Measurements from ENCODE around the gene DHH.

DNA sequence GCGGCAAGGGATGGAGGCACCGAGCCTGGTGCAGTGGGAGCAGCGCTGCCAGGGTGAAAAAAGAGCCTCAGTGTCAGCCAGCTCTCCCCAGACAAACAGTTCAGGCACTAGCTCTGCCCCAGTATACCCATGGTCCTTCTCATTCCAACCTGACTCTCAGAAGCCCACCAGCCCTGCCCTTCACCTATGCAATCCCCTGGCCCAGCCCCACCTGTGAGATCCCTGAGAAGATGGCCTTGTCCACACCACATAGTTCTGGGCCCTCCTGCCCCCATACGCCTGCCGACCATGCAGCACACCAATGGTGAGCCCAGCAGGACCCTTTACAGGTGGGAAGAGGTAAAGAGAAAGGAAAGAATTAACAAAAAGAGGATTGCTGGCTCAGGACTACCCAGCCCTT lies 40.5 kb downstream of the DHH start:
- TF ChIP-seq, protein P1, sequence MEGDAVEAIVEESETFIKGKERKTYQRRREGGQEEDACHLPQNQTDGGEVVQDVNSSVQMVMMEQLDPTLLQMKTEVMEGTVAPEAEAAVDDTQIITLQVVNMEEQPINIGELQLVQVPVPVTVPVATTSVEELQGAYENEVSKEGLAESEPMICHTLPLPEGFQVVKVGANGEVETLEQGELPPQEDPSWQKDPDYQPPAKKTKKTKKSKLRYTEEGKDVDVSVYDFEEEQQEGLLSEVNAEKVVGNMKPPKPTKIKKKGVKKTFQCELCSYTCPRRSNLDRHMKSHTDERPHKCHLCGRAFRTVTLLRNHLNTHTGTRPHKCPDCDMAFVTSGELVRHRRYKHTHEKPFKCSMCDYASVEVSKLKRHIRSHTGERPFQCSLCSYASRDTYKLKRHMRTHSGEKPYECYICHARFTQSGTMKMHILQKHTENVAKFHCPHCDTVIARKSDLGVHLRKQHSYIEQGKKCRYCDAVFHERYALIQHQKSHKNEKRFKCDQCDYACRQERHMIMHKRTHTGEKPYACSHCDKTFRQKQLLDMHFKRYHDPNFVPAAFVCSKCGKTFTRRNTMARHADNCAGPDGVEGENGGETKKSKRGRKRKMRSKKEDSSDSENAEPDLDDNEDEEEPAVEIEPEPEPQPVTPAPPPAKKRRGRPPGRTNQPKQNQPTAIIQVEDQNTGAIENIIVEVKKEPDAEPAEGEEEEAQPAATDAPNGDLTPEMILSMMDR (conservative IDR thresholded peaks at IDR 0.05; ENCODE audit: low read depth in 2 of 2): no peak
- TF ChIP-seq, protein P2, sequence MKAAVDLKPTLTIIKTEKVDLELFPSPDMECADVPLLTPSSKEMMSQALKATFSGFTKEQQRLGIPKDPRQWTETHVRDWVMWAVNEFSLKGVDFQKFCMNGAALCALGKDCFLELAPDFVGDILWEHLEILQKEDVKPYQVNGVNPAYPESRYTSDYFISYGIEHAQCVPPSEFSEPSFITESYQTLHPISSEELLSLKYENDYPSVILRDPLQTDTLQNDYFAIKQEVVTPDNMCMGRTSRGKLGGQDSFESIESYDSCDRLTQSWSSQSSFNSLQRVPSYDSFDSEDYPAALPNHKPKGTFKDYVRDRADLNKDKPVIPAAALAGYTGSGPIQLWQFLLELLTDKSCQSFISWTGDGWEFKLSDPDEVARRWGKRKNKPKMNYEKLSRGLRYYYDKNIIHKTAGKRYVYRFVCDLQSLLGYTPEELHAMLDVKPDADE (IDR thresholded peaks at IDR 0.05): no peak
- TF ChIP-seq EZH2 (IDR thresholded peaks at IDR 0.05; ENCODE audit: low read depth, unreplicated experiment) (no peak), CREB1 (CRISPR knock-in tag; IDR thresholded peaks at IDR 0.05; ENCODE audit: low read depth) (no peak), ZNF331 (CRISPR knock-in tag; IDR thresholded peaks at IDR 0.05; ENCODE audit: low read depth) (no peak), POLR2AphosphoS5 (IDR thresholded peaks at IDR 0.05; ENCODE audit: low read depth) (no peak), EZH2phosphoT487 (IDR thresholded peaks at IDR 0.05; ENCODE audit: unreplicated experiment) (no peak), JUNB (IDR thresholded peaks at IDR 0.05; ENCODE audit: unreplicated experiment) (no peak), NANOG (IDR thresholded peaks at IDR 0.05; ENCODE audit: borderline replicate concordance) (no peak), STAT1 (IDR thresholded peaks at IDR 0.05; ENCODE audit: unreplicated experiment) (no peak), ZNF114 (CRISPR knock-in tag; IDR thresholded peaks at IDR 0.05) (no peak)
- TF ChIP-seq, protein P3, sequence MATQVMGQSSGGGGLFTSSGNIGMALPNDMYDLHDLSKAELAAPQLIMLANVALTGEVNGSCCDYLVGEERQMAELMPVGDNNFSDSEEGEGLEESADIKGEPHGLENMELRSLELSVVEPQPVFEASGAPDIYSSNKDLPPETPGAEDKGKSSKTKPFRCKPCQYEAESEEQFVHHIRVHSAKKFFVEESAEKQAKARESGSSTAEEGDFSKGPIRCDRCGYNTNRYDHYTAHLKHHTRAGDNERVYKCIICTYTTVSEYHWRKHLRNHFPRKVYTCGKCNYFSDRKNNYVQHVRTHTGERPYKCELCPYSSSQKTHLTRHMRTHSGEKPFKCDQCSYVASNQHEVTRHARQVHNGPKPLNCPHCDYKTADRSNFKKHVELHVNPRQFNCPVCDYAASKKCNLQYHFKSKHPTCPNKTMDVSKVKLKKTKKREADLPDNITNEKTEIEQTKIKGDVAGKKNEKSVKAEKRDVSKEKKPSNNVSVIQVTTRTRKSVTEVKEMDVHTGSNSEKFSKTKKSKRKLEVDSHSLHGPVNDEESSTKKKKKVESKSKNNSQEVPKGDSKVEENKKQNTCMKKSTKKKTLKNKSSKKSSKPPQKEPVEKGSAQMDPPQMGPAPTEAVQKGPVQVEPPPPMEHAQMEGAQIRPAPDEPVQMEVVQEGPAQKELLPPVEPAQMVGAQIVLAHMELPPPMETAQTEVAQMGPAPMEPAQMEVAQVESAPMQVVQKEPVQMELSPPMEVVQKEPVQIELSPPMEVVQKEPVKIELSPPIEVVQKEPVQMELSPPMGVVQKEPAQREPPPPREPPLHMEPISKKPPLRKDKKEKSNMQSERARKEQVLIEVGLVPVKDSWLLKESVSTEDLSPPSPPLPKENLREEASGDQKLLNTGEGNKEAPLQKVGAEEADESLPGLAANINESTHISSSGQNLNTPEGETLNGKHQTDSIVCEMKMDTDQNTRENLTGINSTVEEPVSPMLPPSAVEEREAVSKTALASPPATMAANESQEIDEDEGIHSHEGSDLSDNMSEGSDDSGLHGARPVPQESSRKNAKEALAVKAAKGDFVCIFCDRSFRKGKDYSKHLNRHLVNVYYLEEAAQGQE (IDR thresholded peaks at IDR 0.05; ENCODE audit: unreplicated experiment): no peak
- TF ChIP-seq, protein P4, sequence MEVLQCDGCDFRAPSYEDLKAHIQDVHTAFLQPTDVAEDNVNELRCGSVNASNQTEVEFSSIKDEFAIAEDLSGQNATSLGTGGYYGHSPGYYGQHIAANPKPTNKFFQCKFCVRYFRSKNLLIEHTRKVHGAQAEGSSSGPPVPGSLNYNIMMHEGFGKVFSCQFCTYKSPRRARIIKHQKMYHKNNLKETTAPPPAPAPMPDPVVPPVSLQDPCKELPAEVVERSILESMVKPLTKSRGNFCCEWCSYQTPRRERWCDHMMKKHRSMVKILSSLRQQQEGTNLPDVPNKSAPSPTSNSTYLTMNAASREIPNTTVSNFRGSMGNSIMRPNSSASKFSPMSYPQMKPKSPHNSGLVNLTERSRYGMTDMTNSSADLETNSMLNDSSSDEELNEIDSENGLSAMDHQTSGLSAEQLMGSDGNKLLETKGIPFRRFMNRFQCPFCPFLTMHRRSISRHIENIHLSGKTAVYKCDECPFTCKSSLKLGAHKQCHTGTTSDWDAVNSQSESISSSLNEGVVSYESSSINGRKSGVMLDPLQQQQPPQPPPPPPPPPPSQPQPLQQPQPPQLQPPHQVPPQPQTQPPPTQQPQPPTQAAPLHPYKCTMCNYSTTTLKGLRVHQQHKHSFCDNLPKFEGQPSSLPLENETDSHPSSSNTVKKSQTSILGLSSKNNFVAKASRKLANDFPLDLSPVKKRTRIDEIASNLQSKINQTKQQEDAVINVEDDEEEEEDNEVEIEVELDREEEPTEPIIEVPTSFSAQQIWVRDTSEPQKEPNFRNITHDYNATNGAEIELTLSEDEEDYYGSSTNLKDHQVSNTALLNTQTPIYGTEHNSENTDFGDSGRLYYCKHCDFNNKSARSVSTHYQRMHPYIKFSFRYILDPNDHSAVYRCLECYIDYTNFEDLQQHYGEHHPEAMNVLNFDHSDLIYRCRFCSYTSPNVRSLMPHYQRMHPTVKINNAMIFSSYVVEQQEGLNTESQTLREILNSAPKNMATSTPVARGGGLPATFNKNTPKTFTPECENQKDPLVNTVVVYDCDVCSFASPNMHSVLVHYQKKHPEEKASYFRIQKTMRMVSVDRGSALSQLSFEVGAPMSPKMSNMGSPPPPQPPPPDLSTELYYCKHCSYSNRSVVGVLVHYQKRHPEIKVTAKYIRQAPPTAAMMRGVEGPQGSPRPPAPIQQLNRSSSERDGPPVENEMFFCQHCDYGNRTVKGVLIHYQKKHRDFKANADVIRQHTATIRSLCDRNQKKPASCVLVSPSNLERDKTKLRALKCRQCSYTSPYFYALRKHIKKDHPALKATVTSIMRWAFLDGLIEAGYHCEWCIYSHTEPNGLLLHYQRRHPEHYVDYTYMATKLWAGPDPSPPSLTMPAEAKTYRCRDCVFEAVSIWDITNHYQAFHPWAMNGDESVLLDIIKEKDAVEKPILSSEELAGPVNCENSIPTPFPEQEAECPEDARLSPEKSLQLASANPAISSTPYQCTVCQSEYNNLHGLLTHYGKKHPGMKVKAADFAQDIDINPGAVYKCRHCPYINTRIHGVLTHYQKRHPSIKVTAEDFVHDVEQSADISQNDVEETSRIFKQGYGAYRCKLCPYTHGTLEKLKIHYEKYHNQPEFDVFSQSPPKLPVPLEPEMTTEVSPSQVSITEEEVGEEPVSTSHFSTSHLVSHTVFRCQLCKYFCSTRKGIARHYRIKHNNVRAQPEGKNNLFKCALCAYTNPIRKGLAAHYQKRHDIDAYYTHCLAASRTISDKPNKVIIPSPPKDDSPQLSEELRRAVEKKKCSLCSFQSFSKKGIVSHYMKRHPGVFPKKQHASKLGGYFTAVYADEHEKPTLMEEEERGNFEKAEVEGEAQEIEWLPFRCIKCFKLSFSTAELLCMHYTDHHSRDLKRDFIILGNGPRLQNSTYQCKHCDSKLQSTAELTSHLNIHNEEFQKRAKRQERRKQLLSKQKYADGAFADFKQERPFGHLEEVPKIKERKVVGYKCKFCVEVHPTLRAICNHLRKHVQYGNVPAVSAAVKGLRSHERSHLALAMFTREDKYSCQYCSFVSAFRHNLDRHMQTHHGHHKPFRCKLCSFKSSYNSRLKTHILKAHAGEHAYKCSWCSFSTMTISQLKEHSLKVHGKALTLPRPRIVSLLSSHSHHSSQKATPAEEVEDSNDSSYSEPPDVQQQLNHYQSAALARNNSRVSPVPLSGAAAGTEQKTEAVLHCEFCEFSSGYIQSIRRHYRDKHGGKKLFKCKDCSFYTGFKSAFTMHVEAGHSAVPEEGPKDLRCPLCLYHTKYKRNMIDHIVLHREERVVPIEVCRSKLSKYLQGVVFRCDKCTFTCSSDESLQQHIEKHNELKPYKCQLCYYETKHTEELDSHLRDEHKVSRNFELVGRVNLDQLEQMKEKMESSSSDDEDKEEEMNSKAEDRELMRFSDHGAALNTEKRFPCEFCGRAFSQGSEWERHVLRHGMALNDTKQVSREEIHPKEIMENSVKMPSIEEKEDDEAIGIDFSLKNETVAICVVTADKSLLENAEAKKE (CRISPR knock-in tag; IDR thresholded peaks at IDR 0.05): no peak
